Sigmoid colon (tissue), 7 donors: ENCODE data around the gene EXOC6B. TPM values are rescaled to one million over a fixed set of nuclear protein-coding genes. Genes with fewer than 3 reads are reported as not detected.

ENCODE experiments used
- DNase-seq: peaks from one replicate; pipeline ENCODE4 v3.0.0-alpha.2; 2019
- H3K27ac ChIP-seq, 4 donors: fragments of 200-600 bp; sonication (generic); one replicate each; pipeline ENCODE4 v1.5.1; 2016 to 2019; ENCODE audit warnings: mild to moderate bottlenecking in 1 of 4
- H3K27me3 ChIP-seq, 3 donors: fragments of 200-600 bp; sonication (generic); one replicate each; pipeline ENCODE4 v1.5.1; 2019; ENCODE audit warnings: mild to moderate bottlenecking in 1 of 3
- H3K36me3 ChIP-seq, 4 donors: fragments of 200-600 bp; sonication (generic); one replicate each; pipeline ENCODE4 v1.5.1; 2016 to 2019
- H3K4me1 ChIP-seq, 4 donors: fragments of 200-600 bp; sonication (generic); one replicate each; pipeline ENCODE4 v1.5.1; 2017 to 2019
- H3K4me3 ChIP-seq, 4 donors: fragments of 200-600 bp; sonication (generic); one replicate each; pipeline ENCODE4 v1.5.1; 2017 to 2019; ENCODE audit warnings: mild to moderate bottlenecking in 2 of 4, moderate library complexity in 1 of 4
- H3K9me3 ChIP-seq, 4 donors: fragments of 200-600 bp in 3 of 4; sonication (generic) in 3 of 4; one replicate each; pipeline versions ENCODE4 v1.5.1 to v1.6.1; 2013 to 2019
- EP300 ChIP-seq, 4 donors: sonication (generic); formaldehyde crosslinking; IDR thresholded peaks; one replicate each; pipeline ENCODE4 v1.6.1; 2017; ENCODE audit warnings: antibody characterized with exemption in 4 of 4
- POLR2A ChIP-seq, 2 donors: fragments of 450-650 bp; IDR thresholded peaks; one replicate each; pipeline ENCODE4 v1.6.1; 2016; ENCODE audit warnings: antibody characterized with exemption in 2 of 2, mild to moderate bottlenecking in 2 of 2, moderate library complexity in 2 of 2
- POLR2AphosphoS5 ChIP-seq, 4 donors: sonication (generic); formaldehyde crosslinking; IDR thresholded peaks; one replicate each; pipeline ENCODE4 v1.6.1; 2017; ENCODE audit warnings: antibody characterized with exemption in 4 of 4
- WGBS, 2 donors: extraction: QIAGEN DNeasy Blood & Tissue Kit; methylation state at CpG; one replicate each; pipeline ENCODE4 v1.1.7; 2013; 5-methylcytosine and 5-hydroxymethylcytosine counted together
- intact Hi-C: fragments of 100-400 bp; cut with DNase I; formaldehyde crosslinking; loops from one replicate; pipeline ENCODE4 v1.15.1; 2023
- polyA plus RNA-seq, 3 donors: library from polyadenylated mRNA; stranded (reverse); fragments of 200-250 nt; gene quantifications; one replicate each; pipeline ENCODE4 v1.2.3, GENCODE V29; 2013
- total RNA-seq, 4 donors: library from RNA; depleted of rRNA; stranded (reverse); fragments of >200 nt; gene quantifications; one replicate each; pipeline ENCODE4 v1.1.0, GENCODE V29; 2016
- TF ChIP-seq, protein P1 (sequence below), 4 experiments: fragments of 450-650 bp in 3 of 4; fragments of 200-600 bp in 1 of 4; IDR thresholded peaks; one replicate each; pipeline ENCODE4 v1.5.1; 2016 to 2019; ENCODE audit warnings: antibody characterized with exemption in 4 of 4, mild to moderate bottlenecking in 3 of 4, moderate library complexity in 2 of 4
- donor health status: healthy with polysubstance abuse.
- donor health status: Bipolar disorder and iron deficiency.
- donor health status: healthy.

Gene EXOC6B
- total and polyA plus RNA-seq, 7 donors, result 5.0 to 46.1 (median 25.3) TPM

DNA sequence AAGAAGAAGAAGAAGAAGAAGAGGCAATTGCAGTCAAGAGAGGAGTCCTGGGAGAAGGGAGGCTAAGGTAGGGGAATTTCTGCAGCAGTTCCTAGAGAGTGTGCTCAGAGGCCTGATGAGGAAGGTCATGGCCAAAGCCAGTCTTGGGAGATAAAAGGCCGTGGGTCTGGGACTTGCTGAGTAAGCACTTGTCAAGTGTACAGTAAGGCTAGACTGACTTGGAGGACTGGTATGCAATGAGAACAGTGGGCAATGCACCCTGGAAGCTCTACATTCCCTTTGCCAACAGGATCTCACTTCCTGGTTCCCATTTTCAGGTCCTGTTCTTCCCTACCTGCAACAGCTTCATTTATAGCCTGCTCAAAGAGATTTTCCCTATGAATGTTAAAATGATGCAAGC, 649.6 kb downstream of the EXOC6B start:
- Histone ChIP-seq H3K9me3 (no peaks in the 10 kb centered on the region), H3K27me3 (no peaks in the 10 kb centered on the region), H3K36me3 (peaks cover 0 to 33% (median 6%) of the 10 kb centered on the region in 4 donors), H3K4me1 (no peaks in the 10 kb centered on the region), H3K4me3 (no peak overlapping the region), H3K27ac (no peak overlapping the region)
- DNase-seq, result no peak
- no peak for TF ChIP-seq EP300 (IDR thresholded peaks at IDR 0.05)
- no peak for TF ChIP-seq POLR2AphosphoS5 (IDR thresholded peaks at IDR 0.05)
- TF ChIP-seq, protein P1, sequence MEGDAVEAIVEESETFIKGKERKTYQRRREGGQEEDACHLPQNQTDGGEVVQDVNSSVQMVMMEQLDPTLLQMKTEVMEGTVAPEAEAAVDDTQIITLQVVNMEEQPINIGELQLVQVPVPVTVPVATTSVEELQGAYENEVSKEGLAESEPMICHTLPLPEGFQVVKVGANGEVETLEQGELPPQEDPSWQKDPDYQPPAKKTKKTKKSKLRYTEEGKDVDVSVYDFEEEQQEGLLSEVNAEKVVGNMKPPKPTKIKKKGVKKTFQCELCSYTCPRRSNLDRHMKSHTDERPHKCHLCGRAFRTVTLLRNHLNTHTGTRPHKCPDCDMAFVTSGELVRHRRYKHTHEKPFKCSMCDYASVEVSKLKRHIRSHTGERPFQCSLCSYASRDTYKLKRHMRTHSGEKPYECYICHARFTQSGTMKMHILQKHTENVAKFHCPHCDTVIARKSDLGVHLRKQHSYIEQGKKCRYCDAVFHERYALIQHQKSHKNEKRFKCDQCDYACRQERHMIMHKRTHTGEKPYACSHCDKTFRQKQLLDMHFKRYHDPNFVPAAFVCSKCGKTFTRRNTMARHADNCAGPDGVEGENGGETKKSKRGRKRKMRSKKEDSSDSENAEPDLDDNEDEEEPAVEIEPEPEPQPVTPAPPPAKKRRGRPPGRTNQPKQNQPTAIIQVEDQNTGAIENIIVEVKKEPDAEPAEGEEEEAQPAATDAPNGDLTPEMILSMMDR (IDR thresholded peaks at IDR 0.05), result no peak
- TF ChIP-seq POLR2A (IDR thresholded peaks at IDR 0.05), result no peak
- intact Hi-C loops, result no loop called here
- 84 to 94% methylated on average over 1 of the region's 1 CpG for WGBS, 2 donors

DNA sequence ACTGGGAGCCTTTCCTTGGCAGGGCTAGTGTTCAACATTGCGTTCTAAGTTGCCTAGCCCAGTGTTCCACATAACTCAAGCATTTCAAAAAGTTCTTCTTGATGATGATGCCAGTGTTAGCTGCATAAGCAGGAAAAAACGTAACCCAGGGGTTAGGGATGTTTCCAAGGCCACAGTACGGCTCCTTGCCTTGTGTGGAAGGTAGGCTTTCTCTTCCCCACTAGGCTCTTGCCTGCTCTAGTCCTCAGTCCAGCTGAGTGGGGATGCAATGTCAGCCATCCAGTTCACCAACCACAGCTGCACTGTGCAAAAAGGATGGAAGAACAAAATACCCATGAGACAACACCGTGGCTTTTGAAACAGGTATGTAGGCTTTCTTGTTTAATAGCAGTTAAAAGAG, 650.2 kb downstream of the EXOC6B start:
- WGBS, 2 donors, result 85 to 95% methylated on average over 4 of the region's 4 CpGs
- Histone ChIP-seq H3K36me3 (peaks cover 0 to 33% (median 6%) of the 10 kb centered on the region in 4 donors), H3K27me3 (no peaks in the 10 kb centered on the region), H3K4me1 (no peaks in the 10 kb centered on the region), H3K9me3 (no peaks in the 10 kb centered on the region), H3K4me3 (no peak overlapping the region), H3K27ac (no peak overlapping the region)
- intact Hi-C loops, result no loop called here
- DNase-seq, result no peak
- TF ChIP-seq POLR2A (IDR thresholded peaks at IDR 0.05), result no peak
- TF ChIP-seq POLR2AphosphoS5 (IDR thresholded peaks at IDR 0.05), result no peak
- TF ChIP-seq EP300 (IDR thresholded peaks at IDR 0.05), result no peak
- TF ChIP-seq, protein P1 (IDR thresholded peaks at IDR 0.05), result no peak

DNA sequence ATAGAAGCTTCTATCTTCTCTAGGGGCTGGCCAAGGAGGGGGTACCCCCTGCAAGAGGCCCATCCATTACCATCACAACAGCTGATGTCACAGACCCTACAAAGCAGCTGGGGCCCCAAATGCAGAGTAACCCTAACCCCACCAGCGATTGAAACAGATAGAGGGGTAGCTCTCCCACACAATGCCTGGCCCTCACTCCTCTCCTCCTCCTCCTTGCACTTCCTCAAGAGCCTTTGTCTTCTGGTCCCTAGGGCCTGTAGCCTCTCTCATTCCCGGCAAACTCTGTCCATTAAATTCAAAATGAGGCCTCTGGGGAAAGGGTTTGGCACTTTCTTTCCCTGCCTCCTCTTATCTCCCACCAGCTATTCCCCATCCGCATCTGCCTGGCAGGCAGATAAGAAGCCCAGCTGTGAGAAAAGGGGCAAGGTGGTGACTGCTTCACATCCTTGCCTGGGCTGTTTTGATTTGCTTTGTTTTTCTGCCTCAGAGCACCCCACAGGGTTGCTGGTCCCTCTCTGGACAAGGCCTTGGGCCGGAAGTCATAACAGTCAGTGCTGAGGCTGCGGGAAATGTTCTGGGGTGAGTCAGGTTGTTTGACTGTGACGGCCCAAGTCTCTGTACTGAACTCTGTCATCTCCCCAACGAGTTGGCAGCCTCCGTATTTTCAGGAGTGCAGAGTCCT, 652.1 kb downstream of the EXOC6B start:
- DNase-seq, result no peak
- H3K27ac ChIP-seq, result no peak overlapping the region
- no peaks in the 10 kb centered on the region for H3K9me3 ChIP-seq
- H3K27me3 ChIP-seq, result no peaks in the 10 kb centered on the region
- peaks cover 0 to 24% (median 5%) of the 10 kb centered on the region in 4 donors for H3K36me3 ChIP-seq
- H3K4me1 ChIP-seq, result no peaks in the 10 kb centered on the region
- 75 to 88% methylated on average over 8 of the region's 8 CpGs for WGBS, 2 donors
- no peak overlapping the region for H3K4me3 ChIP-seq
- TF ChIP-seq POLR2A (IDR thresholded peaks at IDR 0.05) (no peak), EP300 (IDR thresholded peaks at IDR 0.05) (no peak), POLR2AphosphoS5 (IDR thresholded peaks at IDR 0.05) (no peak)
- TF ChIP-seq, protein P1 (IDR thresholded peaks at IDR 0.05), result no peak
- intact Hi-C loops, result no loop called here

DNA sequence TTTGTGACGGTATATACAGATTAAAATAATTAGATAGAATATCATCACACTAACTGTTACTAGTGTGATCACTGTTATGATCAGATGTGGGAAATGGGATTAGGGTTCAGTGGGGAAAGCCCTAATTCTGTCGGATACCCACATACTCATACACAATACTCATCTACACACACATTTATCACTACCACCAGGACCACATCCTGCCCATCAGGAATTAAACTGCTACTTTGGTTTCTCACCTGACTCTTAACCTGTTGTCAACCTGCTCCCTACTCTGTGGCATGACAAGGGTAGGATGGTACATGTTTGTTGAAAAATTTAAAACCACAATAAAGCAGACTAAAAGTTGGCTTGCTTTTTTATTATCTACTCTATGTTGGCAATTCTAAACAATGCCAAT, 653.4 kb downstream of the EXOC6B start:
- H3K36me3 ChIP-seq, result peaks cover 0 to 11% (median 0%) of the 10 kb centered on the region in 4 donors
- 89 to 91% methylated on average over 2 of the region's 2 CpGs for WGBS, 2 donors
- no peak overlapping the region for H3K4me3 ChIP-seq
- no peaks in the 10 kb centered on the region for H3K27me3 ChIP-seq
- no peak for TF ChIP-seq POLR2AphosphoS5 (IDR thresholded peaks at IDR 0.05)
- TF ChIP-seq, protein P1 (IDR thresholded peaks at IDR 0.05), result no peak
- TF ChIP-seq EP300 (IDR thresholded peaks at IDR 0.05), result no peak
- H3K9me3 ChIP-seq, result no peaks in the 10 kb centered on the region
- no peak for DNase-seq
- no peaks in the 10 kb centered on the region for H3K4me1 ChIP-seq
- intact Hi-C loops, result no loop called here
- no peak overlapping the region for H3K27ac ChIP-seq

DNA sequence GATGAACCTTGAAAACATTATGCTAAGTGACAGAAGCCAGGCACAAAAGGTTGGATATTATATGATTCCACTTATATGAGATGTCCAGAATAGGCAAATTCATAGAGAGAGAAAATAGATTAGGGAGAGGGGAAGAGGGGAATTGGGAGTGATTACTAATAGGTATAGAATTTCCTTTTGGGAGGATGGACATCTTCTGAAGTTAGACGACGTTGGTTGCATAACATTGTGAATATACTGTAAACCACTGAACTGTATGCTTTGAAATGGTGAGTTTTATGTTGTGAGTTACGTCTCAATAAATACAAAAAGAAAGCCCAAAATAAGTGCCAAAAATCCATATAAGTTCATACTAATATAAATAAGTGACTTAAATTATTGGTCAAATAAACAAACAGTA, 659.6 kb downstream of the EXOC6B start:
- intact Hi-C loops, result no loop called here
- H3K4me3 ChIP-seq, result no peak overlapping the region
- H3K36me3 ChIP-seq, result no peaks in the 10 kb centered on the region
- H3K4me1 ChIP-seq, result no peaks in the 10 kb centered on the region
- DNase-seq, result no peak
- H3K27me3 ChIP-seq, result peaks cover 0 to 5% (median 0%) of the 10 kb centered on the region in 3 donors
- TF ChIP-seq, protein P1 (IDR thresholded peaks at IDR 0.05), result no peak
- TF ChIP-seq POLR2AphosphoS5 (IDR thresholded peaks at IDR 0.05) (no peak), POLR2A (IDR thresholded peaks at IDR 0.05) (no peak), EP300 (IDR thresholded peaks at IDR 0.05) (no peak)
- WGBS, 2 donors, result 79 to 87% methylated on average over 3 of the region's 3 CpGs
- H3K27ac ChIP-seq, result no peak overlapping the region
- no peaks in the 10 kb centered on the region for H3K9me3 ChIP-seq
